HCT116 (cell line): ENCODE measurements around the gene CCR6. TPM values are rescaled to one million over a fixed set of nuclear protein-coding genes. Genes with fewer than 3 reads are reported as not detected.

ENCODE experiments used
- ATAC-seq: fragments of 200-7000 bp; cut with Tn5 transposase; 2 replicates; pipeline ENCODE4 v1.9.1; 2020; ENCODE audit warnings: mild to moderate bottlenecking, moderate library complexity
- BruUV-seq: library from RNA; stranded (reverse); fragments of 400-500 nt; replicated peaks from 2 replicates; lab custom pipeline; 2021; lab: Mats Ljungman, UMichigan
- CTCF ChIA-PET: fragments of 300-600 bp; sonication (Branson Sonifier 250); formaldehyde crosslinking; loops from one replicate; lab custom pipeline; 2021; ENCODE audit warnings: antibody characterized with exemption; lab: Charles Lee
- POLR2A ChIA-PET: fragments of 300-600, 350-600 bp; sonication (Branson Sonifier 250); formaldehyde crosslinking; loops from one replicate; lab custom pipeline; 2021; ENCODE audit warnings: antibody characterized with exemption; lab: Charles Lee
- RAD21 ChIA-PET, 2 experiments: fragments of 300-600 bp; sonication (Branson Sonifier 250); formaldehyde crosslinking; loops; one replicate each; lab custom pipeline; 2023; ENCODE audit warnings: low total read pairs in 2 of 2; ENCODE audit not compliant: uncharacterized antibody in 2 of 2, unreplicated experiment in 2 of 2, low non-redundant PET in 1 of 2; lab: Charles Lee
- DNase-seq: peaks from one replicate; pipeline ENCODE4 v3.0.0-alpha.2; 2010; ENCODE audit warnings: low read depth, low spot score
- H2AFZ ChIP-seq: fragments of 200-600 bp; shearing (Covaris generic), sonication (generic); 2 replicates; pipeline ENCODE4 v1.6.1; 2017; ENCODE audit warnings: low read depth, mixed run types, mixed read lengths, antibody characterized with exemption, low read length; ENCODE audit not compliant: poor library complexity, severe bottlenecking
- H3K27ac ChIP-seq: 2 replicates; pipeline ENCODE4 v1.5.1; 2012; ENCODE audit warnings: low read depth, low read length
- H3K27me3 ChIP-seq: fragments of 200-600 bp; sonication (generic); 2 replicates; pipeline ENCODE4 v1.6.1; 2016; ENCODE audit warnings: mixed run types, low read length, mixed read lengths; ENCODE audit not compliant: insufficient read depth
- H3K36me3 ChIP-seq, 2 experiments: fragments of 200-500 bp in 1 of 2; fragments of 200-600 bp in 1 of 2; sonication (Bioruptor generic) in 1 of 2; sonication (generic) in 1 of 2; 2 replicates each; pipeline versions ENCODE4 v1.5.1 to v1.6.1; 2014 to 2016; ENCODE audit warnings: low read length in 2 of 2, inconsistent platforms in 1 of 2, mixed read lengths in 1 of 2, mixed run types in 1 of 2; ENCODE audit not compliant: insufficient read depth in 2 of 2, control insufficient read depth in 1 of 2
- H3K4me1 ChIP-seq, 2 experiments: fragments of 200-600 bp in 1 of 2; sonication (generic) in 1 of 2; 2 replicates each; pipeline versions ENCODE4 v1.5.1 to v1.6.1; 2012 to 2017; ENCODE audit warnings: low read length in 2 of 2, inconsistent platforms in 1 of 2, mild to moderate bottlenecking in 1 of 2, mixed read lengths in 1 of 2, mixed run types in 1 of 2, moderate library complexity in 1 of 2; ENCODE audit not compliant: insufficient read depth in 2 of 2, control insufficient read depth in 1 of 2
- H3K4me2 ChIP-seq: fragments of 200-600 bp; sonication (generic); 2 replicates; pipeline ENCODE4 v1.6.1; 2017; ENCODE audit warnings: mixed run types, low read length, mixed read lengths
- H3K4me3 ChIP-seq, 2 experiments: fragments of 200-600 bp in 1 of 2; sonication (generic) in 1 of 2; replicated peaks in 1 of 2; 2 replicates each; pipeline ENCODE4 v1.5.1; 2011 to 2016; ENCODE audit warnings: low read length in 2 of 2, control low read depth in 1 of 2, low read depth in 1 of 2, mild to moderate bottlenecking in 1 of 2, mixed read lengths in 1 of 2, mixed run types in 1 of 2
- H3K79me2 ChIP-seq: fragments of 200-600 bp; sonication (generic); 2 replicates; pipeline ENCODE4 v1.6.1; 2017; ENCODE audit warnings: mild to moderate bottlenecking, mixed run types, low read length, moderate library complexity, mixed read lengths; ENCODE audit not compliant: insufficient read depth
- H3K9ac ChIP-seq: fragments of 200-600 bp; sonication (generic); 2 replicates; pipeline ENCODE4 v1.6.1; 2016; ENCODE audit warnings: low read length, mixed read lengths
- H3K9me2 ChIP-seq: fragments of 200-600 bp; sonication (generic), shearing (Covaris generic); 2 replicates; pipeline ENCODE4 v1.6.1; 2017; ENCODE audit warnings: mixed run types, mild to moderate bottlenecking, moderate library complexity; ENCODE audit not compliant: insufficient read depth
- H3K9me3 ChIP-seq, 2 experiments: fragments of 200-500 bp in 1 of 2; fragments of 200-600 bp in 1 of 2; sonication (Bioruptor generic) in 1 of 2; sonication (generic) in 1 of 2; 2 replicates each; pipeline ENCODE4 v1.6.1; 2014 to 2017; ENCODE audit warnings: low read length in 2 of 2, mixed read lengths in 2 of 2, inconsistent platforms in 1 of 2, low read depth in 1 of 2, mild to moderate bottlenecking in 1 of 2, mixed run types in 1 of 2, moderate library complexity in 1 of 2; ENCODE audit not compliant: control insufficient read depth in 1 of 2, insufficient read depth in 1 of 2
- H4K20me1 ChIP-seq: fragments of 200-600 bp; sonication (generic), shearing (Covaris generic); 2 replicates; pipeline ENCODE4 v1.6.1; 2017; ENCODE audit warnings: mixed run types, mild to moderate bottlenecking, moderate library complexity; ENCODE audit not compliant: insufficient read depth
- CBX3 ChIP-seq: IDR thresholded peaks from 2 replicates; pipeline ENCODE4 v1.6.1; 2012; ENCODE audit warnings: low read depth
- CEBPB ChIP-seq: IDR thresholded peaks from 2 replicates; pipeline ENCODE4 v1.6.1; 2012; ENCODE audit warnings: low read depth
- EGR1 ChIP-seq: IDR thresholded peaks from 2 replicates; pipeline ENCODE4 v1.6.1; 2012; ENCODE audit warnings: low read depth
- ELF1 ChIP-seq: IDR thresholded peaks from 2 replicates; pipeline ENCODE4 v1.6.1; 2012; ENCODE audit warnings: low read depth, borderline replicate concordance
- EZH2 ChIP-seq: fragments of 200-600 bp; sonication (generic); IDR thresholded peaks from 2 replicates; pipeline ENCODE4 v1.6.1; 2017; ENCODE audit warnings: antibody characterized with exemption, mixed run types
- EZH2phosphoT487 ChIP-seq: fragments of 200-600 bp; IDR thresholded peaks from 2 replicates; pipeline ENCODE4 v1.6.1; 2018; ENCODE audit warnings: antibody characterized with exemption, borderline replicate concordance
- FOSL1 ChIP-seq: IDR thresholded peaks from 2 replicates; pipeline ENCODE4 v1.6.1; 2012; ENCODE audit warnings: low read depth
- JUND ChIP-seq: IDR thresholded peaks from 2 replicates; pipeline ENCODE4 v1.6.1; 2012
- MAX ChIP-seq: IDR thresholded peaks from 2 replicates; pipeline ENCODE4 v1.6.1; 2012
- POLR2AphosphoS5 ChIP-seq: IDR thresholded peaks from 2 replicates; pipeline ENCODE4 v1.6.1; 2011; ENCODE audit warnings: mild to moderate bottlenecking, low read depth, low read length, moderate library complexity
- REST ChIP-seq: IDR thresholded peaks from 2 replicates; pipeline ENCODE4 v1.6.1; 2012; ENCODE audit warnings: low read depth
- SIN3A ChIP-seq: IDR thresholded peaks from 2 replicates; pipeline ENCODE4 v1.6.1; 2012; ENCODE audit warnings: low read depth
- SRF ChIP-seq: IDR thresholded peaks from 2 replicates; pipeline ENCODE4 v1.6.1; 2012; ENCODE audit warnings: low read depth
- TCF7L2 ChIP-seq: IDR thresholded peaks from 2 replicates; pipeline ENCODE4 v1.7.0; 2011; ENCODE audit warnings: borderline replicate concordance, inconsistent platforms; ENCODE audit not compliant: insufficient read depth, insufficient read length; ENCODE audit errors: extremely low read depth
- YY1 ChIP-seq: IDR thresholded peaks from 2 replicates; pipeline ENCODE4 v1.6.1; 2011; ENCODE audit warnings: low read length, low read depth, moderate library complexity, mild to moderate bottlenecking; ENCODE audit not compliant: insufficient replicate concordance; ENCODE audit errors: extremely low read depth
- ZFX ChIP-seq: fragments of 450-650 bp; IDR thresholded peaks from 2 replicates; pipeline ENCODE4 v1.6.1; 2017
- ZNF274 ChIP-seq: fragments of 200-500 bp; sonication (Bioruptor generic); IDR thresholded peaks from 2 replicates; pipeline ENCODE4 v1.6.1; 2014; ENCODE audit warnings: mild to moderate bottlenecking, low read depth, low read length, inconsistent platforms
- intact Hi-C: fragments of 100-400 bp; cut with micrococcal nuclease; formaldehyde crosslinking; loops from 2 replicates; pipeline ENCODE4 v1.10.0; 2022
- total RNA-seq: library from RNA; stranded (reverse); gene quantifications from one replicate; pipeline ENCODE4 v1.2.1, GENCODE V29; 2021; ENCODE audit not compliant: unreplicated experiment
- TF ChIP-seq, protein P1 (sequence below): IDR thresholded peaks from 2 replicates; pipeline ENCODE4 v1.6.1; 2011; ENCODE audit warnings: mild to moderate bottlenecking, low read length, moderate library complexity; ENCODE audit not compliant: insufficient replicate concordance; ENCODE audit errors: extremely low read depth

The CCR6 gene
- total RNA-seq, 1 experiment from 2014 or later, result not detected

DNA sequence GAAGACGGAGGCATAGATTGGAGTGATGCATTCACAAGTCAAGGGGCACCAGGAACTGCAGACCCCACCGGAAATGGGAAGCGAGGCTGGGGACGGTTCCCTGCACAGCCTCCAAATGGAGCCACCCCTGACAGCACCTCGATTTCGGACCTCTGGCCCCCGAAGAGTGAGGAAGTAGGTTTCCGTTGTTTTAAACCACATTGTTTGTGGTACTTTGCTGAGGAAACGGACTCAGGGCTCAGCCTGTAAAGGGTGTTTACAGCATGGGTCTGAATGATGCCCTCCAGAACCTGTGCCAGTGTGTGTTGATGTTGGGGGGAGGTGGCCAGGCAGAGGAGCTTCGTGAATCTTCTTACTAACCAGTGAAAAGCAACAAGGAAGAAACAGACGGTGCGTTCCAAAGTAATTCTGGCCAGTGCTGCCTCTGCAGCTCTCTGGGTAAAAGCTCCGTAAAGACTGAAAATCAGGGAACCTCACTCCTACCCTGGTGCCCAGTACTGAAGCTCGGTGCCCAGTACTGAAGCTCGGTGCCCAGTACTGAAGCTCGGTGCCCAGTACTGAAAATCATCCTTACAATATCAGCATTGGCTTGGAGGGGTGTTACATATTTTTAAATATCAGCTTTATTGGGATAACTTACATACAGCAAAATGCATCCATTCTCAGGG, 30.1 kb upstream of the CCR6 start:
- Histone ChIP-seq H3K79me2 (no peaks in the 10 kb centered on the region), H3K36me3 (no peaks in the 10 kb centered on the region), H3K9me2 (no peaks in the 10 kb centered on the region), H3K4me3 (no peak overlapping the region), H4K20me1 (no peaks in the 10 kb centered on the region), H3K9me3 (no peaks in the 10 kb centered on the region), H3K27ac (no peak overlapping the region), H2AFZ (no peak overlapping the region), H3K4me1 (no peaks in the 10 kb centered on the region), H3K9ac (no peak overlapping the region), H3K27me3 (no peaks in the 10 kb centered on the region), H3K4me2 (no peak overlapping the region)
- ChIA-PET RAD21 (no interaction called here), CTCF (no interaction called here), POLR2A (no interaction called here)
- ATAC-seq, result no peak
- TF ChIP-seq YY1 (no peak), JUND (no peak), TCF7L2 (no peak), ELF1 (no peak), ZNF274 (no peak), FOSL1 (no peak), SIN3A (no peak), SRF (no peak), EZH2phosphoT487 (no peak), CBX3 (no peak), CEBPB (no peak), REST (no peak), ZFX (no peak), POLR2AphosphoS5 (no peak), EGR1 (no peak), MAX (no peak), EZH2 (no peak)
- TF ChIP-seq, protein P1, sequence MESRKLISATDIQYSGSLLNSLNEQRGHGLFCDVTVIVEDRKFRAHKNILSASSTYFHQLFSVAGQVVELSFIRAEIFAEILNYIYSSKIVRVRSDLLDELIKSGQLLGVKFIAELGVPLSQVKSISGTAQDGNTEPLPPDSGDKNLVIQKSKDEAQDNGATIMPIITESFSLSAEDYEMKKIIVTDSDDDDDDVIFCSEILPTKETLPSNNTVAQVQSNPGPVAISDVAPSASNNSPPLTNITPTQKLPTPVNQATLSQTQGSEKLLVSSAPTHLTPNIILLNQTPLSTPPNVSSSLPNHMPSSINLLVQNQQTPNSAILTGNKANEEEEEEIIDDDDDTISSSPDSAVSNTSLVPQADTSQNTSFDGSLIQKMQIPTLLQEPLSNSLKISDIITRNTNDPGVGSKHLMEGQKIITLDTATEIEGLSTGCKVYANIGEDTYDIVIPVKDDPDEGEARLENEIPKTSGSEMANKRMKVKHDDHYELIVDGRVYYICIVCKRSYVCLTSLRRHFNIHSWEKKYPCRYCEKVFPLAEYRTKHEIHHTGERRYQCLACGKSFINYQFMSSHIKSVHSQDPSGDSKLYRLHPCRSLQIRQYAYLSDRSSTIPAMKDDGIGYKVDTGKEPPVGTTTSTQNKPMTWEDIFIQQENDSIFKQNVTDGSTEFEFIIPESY, result no peak
- intact Hi-C loops, result no loop called here
- no peak for DNase-seq
- BruUV-seq, result no TSS peak
